DOHH2 (cell line): ENCODE data around the gene ITGAV.

Experiments used
- H3F3A ChIP-seq: fragments of 200-600 bp; sonication (generic), shearing (Covaris generic); 2 replicates; pipeline ENCODE4 v1.6.0; 2016; ENCODE audit warnings: antibody characterized with exemption, mild to moderate bottlenecking; ENCODE audit not compliant: control insufficient read depth, insufficient read depth
- H3K27ac ChIP-seq: fragments of 200-600 bp; sonication (generic); 2 replicates; pipeline ENCODE4 v1.5.1; 2014; ENCODE audit warnings: low read depth, mild to moderate bottlenecking, low read length, moderate library complexity
- H3K27me3 ChIP-seq: fragments of 200-600 bp; sonication (generic); 2 replicates; pipeline ENCODE4 v1.6.1; 2014; ENCODE audit warnings: mild to moderate bottlenecking, low read length, mixed read lengths; ENCODE audit not compliant: control insufficient read depth
- H3K36me3 ChIP-seq: fragments of 200-600 bp; sonication (generic); 2 replicates; pipeline ENCODE4 v1.6.1; 2014; ENCODE audit warnings: mild to moderate bottlenecking, low read length, moderate library complexity, mixed read lengths; ENCODE audit not compliant: control insufficient read depth
- H3K4me1 ChIP-seq: fragments of 200-600 bp; sonication (generic); 2 replicates; pipeline ENCODE4 v1.6.1; 2014; ENCODE audit warnings: mild to moderate bottlenecking, low read length, mixed read lengths; ENCODE audit not compliant: control insufficient read depth
- H3K4me2 ChIP-seq: fragments of 200-600 bp; sonication (generic); 2 replicates; pipeline ENCODE4 v1.6.0; 2014; ENCODE audit warnings: mild to moderate bottlenecking, low read length, moderate library complexity
- H3K4me3 ChIP-seq: fragments of 200-600 bp; sonication (generic); 2 replicates; pipeline ENCODE4 v1.5.1; 2014; ENCODE audit warnings: mild to moderate bottlenecking, low read length, mixed read lengths
- H3K79me2 ChIP-seq: fragments of 200-600 bp; sonication (generic); 2 replicates; pipeline ENCODE4 v1.6.1; 2014; ENCODE audit warnings: mild to moderate bottlenecking, low read length, mixed read lengths; ENCODE audit not compliant: control insufficient read depth
- H3K9me2 ChIP-seq: fragments of 200-600 bp; sonication (generic); replicated peaks from 2 replicates; pipeline ENCODE4 v1.6.1; 2014; ENCODE audit warnings: mild to moderate bottlenecking, low read length, mixed read lengths; ENCODE audit not compliant: control insufficient read depth
- H3K9me3 ChIP-seq: fragments of 200-600 bp; sonication (generic); 2 replicates; pipeline ENCODE4 v1.6.1; 2014; ENCODE audit warnings: antibody characterized with exemption, low read length, mixed read lengths; ENCODE audit not compliant: control insufficient read depth, insufficient read depth
- H4K20me1 ChIP-seq: fragments of 200-600 bp; sonication (generic); 2 replicates; pipeline ENCODE4 v1.6.0; 2014; ENCODE audit warnings: low read depth, mild to moderate bottlenecking, antibody characterized with exemption, low read length, moderate library complexity; ENCODE audit not compliant: control insufficient read depth, insufficient read depth
- EZH2phosphoT487 ChIP-seq: fragments of 200-600 bp; sonication (generic); IDR thresholded peaks from 2 replicates; pipeline ENCODE4 v1.6.1; 2017; ENCODE audit warnings: borderline replicate concordance, mild to moderate bottlenecking, antibody characterized with exemption, low read length, moderate library complexity, mixed read lengths
- TF ChIP-seq, protein P1 (sequence below): fragments of 200-600 bp; sonication (generic); IDR thresholded peaks from one replicate; pipeline ENCODE4 v1.5.1; 2014; ENCODE audit warnings: antibody characterized with exemption, mild to moderate bottlenecking, low read depth, low read length; ENCODE audit not compliant: poor library complexity, severe bottlenecking

ITGAV gene

GRCh38 chr2:186728631-186729030, 138.8 kb downstream of the ITGAV start:
- Histone ChIP-seq H3K9me2 (no peaks in the 10 kb centered on the region), H3K4me2 (no peak overlapping the region)

More at GRCh38 chr2:186728631-186729030, 138.8 kb downstream of the ITGAV start:
- H3K27ac ChIP-seq: no peak overlapping the region
- H3K4me3 ChIP-seq: no peak overlapping the region
- TF ChIP-seq, protein P1, sequence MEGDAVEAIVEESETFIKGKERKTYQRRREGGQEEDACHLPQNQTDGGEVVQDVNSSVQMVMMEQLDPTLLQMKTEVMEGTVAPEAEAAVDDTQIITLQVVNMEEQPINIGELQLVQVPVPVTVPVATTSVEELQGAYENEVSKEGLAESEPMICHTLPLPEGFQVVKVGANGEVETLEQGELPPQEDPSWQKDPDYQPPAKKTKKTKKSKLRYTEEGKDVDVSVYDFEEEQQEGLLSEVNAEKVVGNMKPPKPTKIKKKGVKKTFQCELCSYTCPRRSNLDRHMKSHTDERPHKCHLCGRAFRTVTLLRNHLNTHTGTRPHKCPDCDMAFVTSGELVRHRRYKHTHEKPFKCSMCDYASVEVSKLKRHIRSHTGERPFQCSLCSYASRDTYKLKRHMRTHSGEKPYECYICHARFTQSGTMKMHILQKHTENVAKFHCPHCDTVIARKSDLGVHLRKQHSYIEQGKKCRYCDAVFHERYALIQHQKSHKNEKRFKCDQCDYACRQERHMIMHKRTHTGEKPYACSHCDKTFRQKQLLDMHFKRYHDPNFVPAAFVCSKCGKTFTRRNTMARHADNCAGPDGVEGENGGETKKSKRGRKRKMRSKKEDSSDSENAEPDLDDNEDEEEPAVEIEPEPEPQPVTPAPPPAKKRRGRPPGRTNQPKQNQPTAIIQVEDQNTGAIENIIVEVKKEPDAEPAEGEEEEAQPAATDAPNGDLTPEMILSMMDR: no peak
- TF ChIP-seq EZH2phosphoT487: no peak
- no peaks in the 10 kb centered on the region for H3F3A ChIP-seq
- peaks cover 3% of the 10 kb centered on the region; the same call in 1 of the 2 replicates for H3K9me3 ChIP-seq
- no peaks in the 10 kb centered on the region for H3K79me2 ChIP-seq
- H3K4me1 ChIP-seq: no peaks in the 10 kb centered on the region
- H3K27me3 ChIP-seq: no peaks in the 10 kb centered on the region
- no peaks in the 10 kb centered on the region for H3K36me3 ChIP-seq
- no peaks in the 10 kb centered on the region for H4K20me1 ChIP-seq
